ENCODE data around the gene GFAP.

- TF ChIP-seq JUND (IDR thresholded peaks at IDR 0.05) (no peak), TEAD4 (IDR thresholded peaks at IDR 0.05; ENCODE audit: borderline replicate concordance, insufficient read depth) (no peak), MEF2A (IDR thresholded peaks at IDR 0.05; ENCODE audit: borderline replicate concordance, low read depth) (no peak), GABPA (IDR thresholded peaks at IDR 0.05; ENCODE audit: low read depth) (no peak), RCOR1 (IDR thresholded peaks at IDR 0.05; ENCODE audit: low read length) (no peak), POLR2AphosphoS5 (IDR thresholded peaks at IDR 0.05; ENCODE audit: low read depth, low read length) (no peak), EZH2phosphoT487 (IDR thresholded peaks at IDR 0.05; ENCODE audit: borderline replicate concordance, low read depth) (no peak), USF1 (IDR thresholded peaks at IDR 0.05; ENCODE audit: borderline replicate concordance, low read depth) (no peak), RXRA (IDR thresholded peaks at IDR 0.05; ENCODE audit: borderline replicate concordance, low read depth) (no peak)
- TF ChIP-seq, protein P1, sequence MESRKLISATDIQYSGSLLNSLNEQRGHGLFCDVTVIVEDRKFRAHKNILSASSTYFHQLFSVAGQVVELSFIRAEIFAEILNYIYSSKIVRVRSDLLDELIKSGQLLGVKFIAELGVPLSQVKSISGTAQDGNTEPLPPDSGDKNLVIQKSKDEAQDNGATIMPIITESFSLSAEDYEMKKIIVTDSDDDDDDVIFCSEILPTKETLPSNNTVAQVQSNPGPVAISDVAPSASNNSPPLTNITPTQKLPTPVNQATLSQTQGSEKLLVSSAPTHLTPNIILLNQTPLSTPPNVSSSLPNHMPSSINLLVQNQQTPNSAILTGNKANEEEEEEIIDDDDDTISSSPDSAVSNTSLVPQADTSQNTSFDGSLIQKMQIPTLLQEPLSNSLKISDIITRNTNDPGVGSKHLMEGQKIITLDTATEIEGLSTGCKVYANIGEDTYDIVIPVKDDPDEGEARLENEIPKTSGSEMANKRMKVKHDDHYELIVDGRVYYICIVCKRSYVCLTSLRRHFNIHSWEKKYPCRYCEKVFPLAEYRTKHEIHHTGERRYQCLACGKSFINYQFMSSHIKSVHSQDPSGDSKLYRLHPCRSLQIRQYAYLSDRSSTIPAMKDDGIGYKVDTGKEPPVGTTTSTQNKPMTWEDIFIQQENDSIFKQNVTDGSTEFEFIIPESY (IDR thresholded peaks at IDR 0.05; ENCODE audit: borderline replicate concordance, low read depth) = no peak
- TF ChIP-seq, protein P2, sequence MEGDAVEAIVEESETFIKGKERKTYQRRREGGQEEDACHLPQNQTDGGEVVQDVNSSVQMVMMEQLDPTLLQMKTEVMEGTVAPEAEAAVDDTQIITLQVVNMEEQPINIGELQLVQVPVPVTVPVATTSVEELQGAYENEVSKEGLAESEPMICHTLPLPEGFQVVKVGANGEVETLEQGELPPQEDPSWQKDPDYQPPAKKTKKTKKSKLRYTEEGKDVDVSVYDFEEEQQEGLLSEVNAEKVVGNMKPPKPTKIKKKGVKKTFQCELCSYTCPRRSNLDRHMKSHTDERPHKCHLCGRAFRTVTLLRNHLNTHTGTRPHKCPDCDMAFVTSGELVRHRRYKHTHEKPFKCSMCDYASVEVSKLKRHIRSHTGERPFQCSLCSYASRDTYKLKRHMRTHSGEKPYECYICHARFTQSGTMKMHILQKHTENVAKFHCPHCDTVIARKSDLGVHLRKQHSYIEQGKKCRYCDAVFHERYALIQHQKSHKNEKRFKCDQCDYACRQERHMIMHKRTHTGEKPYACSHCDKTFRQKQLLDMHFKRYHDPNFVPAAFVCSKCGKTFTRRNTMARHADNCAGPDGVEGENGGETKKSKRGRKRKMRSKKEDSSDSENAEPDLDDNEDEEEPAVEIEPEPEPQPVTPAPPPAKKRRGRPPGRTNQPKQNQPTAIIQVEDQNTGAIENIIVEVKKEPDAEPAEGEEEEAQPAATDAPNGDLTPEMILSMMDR (IDR thresholded peaks at IDR 0.05) = no peak
Measured at GRCh38 chr17:44934745-44935105, 19.4 kb upstream of the GFAP start.

Measured in SK-N-SH (cell line).